GM12891 (cell line): ENCODE data around the gene HAUS5.

ENCODE experiments used
- POLR2AphosphoS5 ChIP-seq: IDR thresholded peaks from 2 replicates; pipeline ENCODE4 v1.6.1; 2011; ENCODE audit warnings: low read depth, low read length, control low read depth
- TAF1 ChIP-seq: IDR thresholded peaks from 2 replicates; pipeline ENCODE4 v1.6.1; 2011; ENCODE audit warnings: low read depth, low read length, control low read depth

DNA sequence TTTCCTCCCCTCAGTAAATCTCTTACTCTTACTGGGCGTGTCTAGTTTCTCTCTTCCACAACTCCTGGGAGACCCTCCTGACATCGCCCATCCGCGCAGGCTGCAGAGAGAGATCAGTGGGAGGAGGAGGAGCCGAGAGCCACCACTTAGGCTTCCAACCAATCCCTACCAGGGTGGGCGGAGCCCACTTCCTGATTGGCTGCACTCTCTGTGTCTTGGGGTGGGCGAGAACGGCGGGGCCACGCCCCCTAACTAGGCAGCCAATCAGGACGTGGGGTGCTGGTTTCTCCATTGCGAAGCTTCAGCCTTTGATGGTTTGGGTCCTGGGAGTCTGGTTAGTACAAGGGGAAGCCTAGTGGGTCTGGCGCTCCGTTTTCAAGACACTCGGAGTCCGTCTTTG is 26.7 kb upstream of the HAUS5 start, which contains the start of gene PMIS2:
- TF ChIP-seq TAF1 (no peak), POLR2AphosphoS5 (no peak)
